HG03575 (cell line): ENCODE measurements around the gene AP2B1.
"Not testable (repeated sequence)": the region's sequence is repeated elsewhere in the genome, so short reads cannot be mapped to it uniquely, and the experiment has no call there.

Experiments
- ATAC-seq: cut with Tn5 transposase; IDR thresholded peaks from one replicate; pipeline ENCODE4 v1.9.1; 2021; ENCODE audit not compliant: unreplicated experiment, insufficient number of reproducible peaks, low FRiP score; ENCODE audit errors: extremely low read depth

Gene AP2B1

GRCh38 chr17:35738519-35739133 lies 151.5 kb downstream of the AP2B1 start:
- no peak for ATAC-seq

- ATAC-seq, result no peak
Measured at GRCh38 chr17:35740216-35740615, 153.1 kb downstream of the AP2B1 start.

DNA sequence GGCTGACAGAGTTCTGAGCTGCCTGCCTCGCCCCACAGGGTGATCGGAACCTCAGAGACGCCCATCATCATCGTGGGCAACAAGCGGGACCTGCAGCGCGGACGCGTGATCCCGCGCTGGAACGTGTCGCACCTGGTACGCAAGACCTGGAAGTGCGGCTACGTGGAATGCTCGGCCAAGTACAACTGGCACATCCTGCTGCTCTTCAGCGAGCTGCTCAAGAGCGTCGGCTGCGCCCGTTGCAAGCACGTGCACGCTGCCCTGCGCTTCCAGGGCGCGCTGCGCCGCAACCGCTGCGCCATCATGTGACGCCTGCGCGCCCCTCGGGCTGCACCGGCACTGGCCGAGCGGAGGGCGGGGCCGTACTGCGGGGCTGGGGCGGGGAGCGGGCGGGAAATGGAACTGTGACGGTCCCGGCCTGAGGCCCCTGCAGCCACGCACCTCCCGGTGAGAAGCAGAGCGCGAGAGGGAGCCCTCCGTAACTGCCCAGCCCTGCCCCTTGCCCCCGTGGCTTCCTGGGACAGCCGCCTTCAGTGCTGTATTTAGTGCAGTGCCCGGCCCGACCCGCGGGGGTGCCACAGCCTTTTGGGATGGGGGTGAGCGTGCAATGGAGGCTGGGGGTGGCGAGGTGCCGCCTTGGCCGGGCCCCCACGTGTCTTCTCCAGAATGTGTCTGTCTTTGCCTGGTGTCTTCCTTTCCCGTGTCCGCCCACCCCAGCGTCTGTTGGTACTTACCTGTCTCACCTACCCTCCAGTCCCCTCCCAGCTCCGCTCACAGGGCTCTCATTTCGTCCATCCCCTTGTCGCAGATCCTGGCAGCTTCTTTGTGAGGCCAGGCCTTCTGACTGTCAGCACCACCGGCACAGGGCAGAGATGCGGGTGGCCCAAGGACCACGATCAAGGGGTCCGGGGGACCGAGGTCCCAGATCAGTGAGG lies 154.1 kb downstream of the AP2B1 start:
- ATAC-seq, result no peak

GRCh38 chr17:35742496-35742895 lies 155.4 kb downstream of the AP2B1 start:
- ATAC-seq, result no peak

DNA sequence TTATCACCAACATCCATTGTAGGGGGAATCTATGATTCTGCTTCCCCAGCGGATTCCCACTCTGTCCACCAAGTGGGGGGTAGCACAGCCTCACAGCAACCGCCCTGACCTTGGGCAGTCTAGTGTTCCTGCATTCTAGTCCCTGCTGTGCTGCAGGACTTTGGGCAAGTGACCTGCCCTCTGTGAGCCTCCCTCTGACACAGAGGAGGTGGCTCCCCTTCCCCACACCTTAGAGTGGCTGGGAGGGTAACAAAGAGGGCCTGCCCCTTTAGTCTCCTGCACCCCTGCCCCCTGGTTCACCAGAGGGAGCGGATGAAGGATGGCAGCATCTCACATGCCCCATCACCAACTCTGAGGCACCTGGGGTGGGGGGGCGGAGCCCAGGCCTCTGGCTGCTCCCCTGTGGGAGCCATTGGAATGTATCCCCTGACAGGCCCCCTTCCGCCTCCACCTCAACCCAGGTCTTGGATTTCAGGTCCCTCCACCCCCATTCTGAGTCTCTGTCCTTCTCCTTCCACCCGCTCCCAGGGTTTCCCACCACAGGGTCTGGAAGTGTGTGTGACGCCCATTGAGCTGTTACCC lies 155.9 kb downstream of the AP2B1 start:
- no peak for ATAC-seq

- no peak for ATAC-seq
Measured at GRCh38 chr17:35743626-35744328, 156.7 kb downstream of the AP2B1 start.

DNA sequence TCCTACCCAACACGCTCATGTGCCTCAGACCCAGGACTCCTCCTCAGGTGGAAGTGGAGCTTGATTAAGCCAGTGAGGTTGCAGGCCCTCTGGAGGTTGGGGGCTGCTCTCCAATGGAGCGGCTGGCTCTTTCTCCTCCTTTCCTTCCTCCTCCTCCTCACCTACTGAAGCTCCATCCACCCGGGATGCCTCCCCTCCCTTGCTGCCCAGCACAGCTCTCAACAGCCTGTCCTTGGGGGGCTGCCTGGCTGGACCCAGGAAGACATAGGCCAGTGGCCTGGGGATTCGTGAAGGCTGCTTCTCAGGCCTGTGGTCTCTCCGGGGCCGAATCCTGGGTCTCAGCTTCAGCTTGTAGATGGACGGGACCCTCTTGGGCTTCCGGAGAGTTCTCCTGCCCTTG lies 157.7 kb downstream of the AP2B1 start:
- no peak for ATAC-seq

GRCh38 chr17:35745246-35745645 lies 158.1 kb downstream of the AP2B1 start:
- ATAC-seq, result no peak

DNA sequence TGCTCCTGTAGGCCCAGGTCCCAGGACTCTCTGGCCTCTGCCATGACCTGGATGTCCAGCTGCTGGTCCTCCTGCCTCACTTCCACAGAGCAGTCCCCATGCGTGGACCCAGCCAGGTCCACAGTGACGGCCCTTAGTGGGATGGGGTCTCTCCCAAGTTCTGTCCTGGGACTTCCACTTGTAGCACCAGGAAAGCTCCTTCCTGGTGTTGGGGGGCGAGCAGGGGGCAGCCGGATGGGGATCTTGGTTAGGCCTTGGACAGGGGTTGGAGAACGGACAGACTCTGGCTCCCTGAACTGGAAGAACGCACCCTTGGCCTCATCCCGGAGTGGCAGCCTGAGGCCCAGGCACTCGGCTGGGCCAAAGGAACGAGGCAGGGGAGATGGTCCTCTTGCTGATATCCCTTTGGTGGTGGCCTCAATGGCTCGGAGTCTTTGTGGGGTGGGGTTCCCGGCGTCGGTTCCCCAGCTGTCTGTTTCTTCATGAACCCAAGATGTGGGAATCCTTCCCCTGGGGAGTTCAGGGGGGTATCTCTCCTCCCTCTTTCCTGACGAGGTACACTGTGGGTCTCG lies 158.7 kb downstream of the AP2B1 start:
- no peak for ATAC-seq

- ATAC-seq, result no peak
Measured at GRCh38 chr17:35747540-35748017, 160.5 kb downstream of the AP2B1 start.

DNA sequence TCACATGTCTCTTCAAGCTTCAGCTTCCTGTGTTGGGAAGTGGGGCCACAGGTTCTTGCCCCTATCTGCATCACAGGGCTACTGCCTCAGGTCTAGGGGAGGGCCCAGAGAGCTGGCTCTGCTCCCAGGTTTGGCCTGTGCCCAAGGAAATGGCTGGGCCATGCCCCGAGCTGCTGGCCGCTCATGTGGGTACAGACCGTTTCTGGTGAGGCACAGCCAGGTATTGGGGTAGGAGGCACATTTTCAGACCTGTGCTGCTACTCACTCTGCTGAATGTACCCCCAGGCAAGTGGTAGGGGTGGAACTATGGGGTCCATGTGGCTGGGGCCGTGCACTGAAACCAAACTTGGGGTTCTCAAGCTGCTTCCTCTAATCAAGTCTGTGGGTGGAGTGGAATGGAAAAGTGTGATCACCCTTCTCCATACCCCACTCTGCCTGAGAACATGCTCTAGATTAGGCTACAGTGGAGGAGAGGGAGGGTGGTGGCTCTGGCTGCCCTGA lies 161.3 kb downstream of the AP2B1 start:
- no peak for ATAC-seq

- no peak for ATAC-seq
Measured at GRCh38 chr17:35748979-35749378, 161.9 kb downstream of the AP2B1 start.

DNA sequence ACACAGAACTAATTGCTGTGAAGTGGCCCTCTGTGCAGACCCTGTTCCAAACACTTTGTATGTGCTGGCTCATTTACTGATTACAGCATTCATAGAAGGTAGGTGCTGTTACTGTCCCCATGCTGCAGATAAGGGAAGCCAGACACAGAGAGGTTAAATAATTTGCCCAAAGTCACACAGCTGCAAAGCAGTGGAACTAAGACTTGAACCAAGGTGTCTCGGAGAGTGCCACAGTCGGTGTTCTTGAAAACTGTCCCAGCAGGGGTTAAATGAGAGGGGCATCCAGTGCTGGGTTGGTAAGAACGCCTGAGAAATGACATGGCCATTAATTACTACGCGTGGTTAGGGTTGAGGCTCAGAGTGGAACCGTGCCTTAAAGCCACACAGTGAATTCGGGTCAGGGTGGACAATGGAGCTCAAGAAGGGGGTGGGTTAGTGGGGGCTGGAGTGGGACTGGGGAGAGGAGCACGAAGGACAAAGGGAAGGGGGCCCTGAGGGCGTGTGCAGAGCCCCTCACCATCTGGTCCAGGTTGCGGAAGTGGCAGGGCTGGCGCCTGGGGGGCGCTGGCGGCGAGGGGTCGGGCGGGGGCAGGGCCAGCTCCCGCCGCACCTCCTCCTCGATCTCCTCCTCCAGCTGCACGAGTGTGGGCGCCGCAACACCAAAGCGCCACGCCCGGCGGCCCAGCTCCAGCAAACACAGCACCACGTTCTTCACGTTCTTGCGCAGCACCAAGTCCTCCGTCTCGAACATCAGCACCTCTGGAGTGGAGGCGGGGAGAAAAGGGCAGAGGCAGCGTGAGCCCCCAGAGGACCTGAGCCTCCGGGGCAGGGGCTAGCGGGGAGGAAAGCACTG lies 162.7 kb downstream of the AP2B1 start:
- no peak for ATAC-seq

- ATAC-seq, result no peak
Measured at GRCh38 chr17:35750526-35751395, 163.6 kb downstream of the AP2B1 start.

GRCh38 chr17:35751541-35751940 lies 164.4 kb downstream of the AP2B1 start:
- not testable (repeated sequence) for ATAC-seq

DNA sequence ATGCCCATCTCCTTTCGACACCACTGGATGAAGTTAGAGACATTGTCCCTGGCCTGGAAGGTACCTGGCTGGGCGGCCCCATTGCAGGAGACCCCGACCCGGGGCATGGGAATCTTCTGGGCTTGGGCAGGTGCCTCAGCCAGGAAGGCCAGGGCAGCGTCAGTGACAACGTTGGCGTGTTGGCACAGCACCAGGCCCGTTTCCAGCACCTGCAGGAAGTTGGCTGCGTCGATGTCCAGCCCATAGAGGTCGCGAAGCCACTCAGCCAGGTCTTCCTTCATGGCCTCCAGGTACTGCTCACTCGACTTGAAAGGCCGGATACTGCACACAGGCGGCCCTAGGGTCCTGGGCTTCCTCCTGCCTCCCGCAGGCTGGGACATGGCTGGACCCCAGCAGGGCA lies 165.3 kb downstream of the AP2B1 start:
- ATAC-seq, result no peak
